GM18867 (cell line): ENCODE measurements around the gene IRF2BP1.
"Not testable (repeated sequence)": the region's sequence is repeated elsewhere in the genome, so short reads cannot be mapped to it uniquely, and the experiment has no call there.

Experiments used
- ATAC-seq: cut with Tn5 transposase; IDR thresholded peaks from one replicate; pipeline ENCODE4 v1.9.1; 2021; ENCODE audit warnings: mild to moderate bottlenecking, moderate library complexity; ENCODE audit not compliant: unreplicated experiment

IRF2BP1 gene

DNA sequence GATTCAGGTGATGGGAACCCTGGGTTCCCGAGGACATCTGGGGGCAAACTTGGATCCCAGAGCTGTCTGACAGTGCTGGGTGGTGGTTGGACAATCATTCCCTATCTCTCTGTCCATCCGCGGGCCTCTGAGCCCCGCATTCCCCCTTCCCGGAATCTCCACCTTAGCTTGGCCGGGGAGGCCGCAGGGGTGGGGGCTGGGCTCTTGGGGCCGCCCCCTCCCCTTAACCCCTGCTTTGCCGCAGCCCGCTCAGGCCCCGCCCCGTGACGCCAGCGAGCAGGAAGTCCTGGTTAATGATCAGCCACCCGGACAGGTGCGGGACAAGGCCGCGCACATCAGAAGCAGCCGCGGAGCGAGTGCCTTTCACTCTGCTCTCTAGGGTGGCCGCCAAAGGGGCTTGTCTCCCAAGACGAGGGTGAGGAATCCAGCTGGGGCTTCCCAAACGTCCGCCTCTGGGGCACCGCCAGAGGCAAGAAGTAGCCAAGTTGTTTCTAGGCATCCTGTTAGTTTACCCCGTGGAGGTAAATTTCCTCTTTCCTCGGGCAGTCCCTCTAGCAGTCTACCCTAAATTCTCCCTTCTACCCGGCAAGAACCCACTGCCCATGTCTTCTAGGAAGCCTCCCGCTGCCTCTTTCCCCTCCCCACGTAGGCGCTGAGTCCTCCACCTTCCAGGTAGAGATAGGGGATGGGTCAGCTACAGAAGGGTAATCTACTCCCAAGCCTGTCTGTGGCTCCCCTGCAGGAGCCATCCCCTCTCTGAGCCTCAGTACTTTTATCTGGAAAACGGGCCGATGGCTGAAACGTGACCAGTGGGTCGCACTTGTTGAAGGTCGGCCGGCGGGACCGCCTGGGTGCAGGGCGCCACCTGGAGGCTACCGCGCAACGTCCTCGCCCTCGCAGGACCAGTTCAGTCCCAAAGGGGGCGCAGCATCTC is 3.0 kb downstream of the IRF2BP1 start:
- no peak for ATAC-seq

DNA sequence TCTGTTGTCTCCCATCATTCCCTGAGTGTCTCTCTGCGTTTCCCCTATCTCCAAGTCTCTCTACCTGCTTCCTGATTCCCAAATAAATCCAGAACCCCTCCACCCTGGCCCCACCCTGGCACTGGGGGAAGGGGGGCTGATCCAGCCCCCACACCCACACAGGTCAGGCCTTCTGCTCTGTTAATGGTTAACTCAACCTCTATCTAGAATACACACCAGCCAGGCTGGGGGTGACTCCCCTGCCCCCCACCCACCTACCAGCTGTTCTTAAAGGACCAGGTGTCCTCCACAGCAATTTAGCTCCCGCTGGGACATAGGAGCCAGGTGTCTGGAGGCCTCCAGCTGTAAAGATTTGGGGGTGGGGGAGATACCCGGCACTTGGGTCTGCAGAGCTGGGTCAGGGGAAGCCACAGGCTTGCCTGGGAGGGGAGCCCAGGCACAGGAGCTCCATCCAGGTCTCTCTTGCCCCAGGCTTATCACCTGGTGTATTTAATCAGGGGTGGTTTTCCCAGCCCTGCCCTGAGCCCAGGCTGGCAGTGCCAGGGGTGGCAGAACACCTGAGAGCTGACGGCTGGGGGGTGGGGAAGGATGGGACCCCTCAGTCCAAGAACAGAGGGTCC is 3.9 kb downstream of the IRF2BP1 start:
- no peak for ATAC-seq

DNA sequence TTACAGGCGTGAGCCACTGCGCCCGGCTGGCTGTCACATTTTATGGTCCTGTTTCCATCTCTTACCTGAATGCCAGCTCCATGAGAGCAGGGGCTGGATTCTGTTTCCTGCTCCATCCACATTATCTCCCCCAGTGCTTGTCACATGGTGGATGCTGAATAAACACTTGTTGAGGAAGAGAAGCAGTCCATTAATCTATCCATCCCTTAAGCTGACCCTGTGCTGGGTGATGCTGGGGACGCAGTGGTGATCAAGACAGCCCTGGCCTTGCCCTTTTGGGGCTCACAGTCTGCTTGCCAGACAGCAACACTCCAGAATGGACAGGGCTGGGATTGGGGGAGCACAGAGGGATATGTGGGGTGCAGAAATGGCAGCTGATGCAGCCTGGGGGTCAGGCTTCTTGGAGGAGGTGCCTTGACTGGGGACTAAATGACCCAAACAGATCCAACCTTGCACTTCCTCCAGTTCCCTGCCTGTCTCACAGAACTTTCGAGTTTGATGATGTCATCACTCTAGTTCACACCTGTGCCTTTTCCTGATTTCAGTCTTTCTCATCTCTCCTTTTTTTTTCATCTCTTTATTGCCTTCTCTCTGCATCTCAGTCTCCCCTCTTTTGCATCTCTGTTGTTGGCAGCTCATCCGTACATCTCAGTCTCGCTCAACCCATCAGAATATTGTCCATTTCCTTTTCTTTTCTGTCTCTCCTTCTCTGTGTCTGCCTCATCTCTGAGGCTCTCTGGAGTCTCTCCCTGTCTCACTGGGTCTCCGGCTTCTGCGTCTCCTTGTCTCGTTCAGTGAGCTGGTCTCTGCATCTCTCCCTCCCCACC is 4.6 kb downstream of the IRF2BP1 start:
- no peak for ATAC-seq

DNA sequence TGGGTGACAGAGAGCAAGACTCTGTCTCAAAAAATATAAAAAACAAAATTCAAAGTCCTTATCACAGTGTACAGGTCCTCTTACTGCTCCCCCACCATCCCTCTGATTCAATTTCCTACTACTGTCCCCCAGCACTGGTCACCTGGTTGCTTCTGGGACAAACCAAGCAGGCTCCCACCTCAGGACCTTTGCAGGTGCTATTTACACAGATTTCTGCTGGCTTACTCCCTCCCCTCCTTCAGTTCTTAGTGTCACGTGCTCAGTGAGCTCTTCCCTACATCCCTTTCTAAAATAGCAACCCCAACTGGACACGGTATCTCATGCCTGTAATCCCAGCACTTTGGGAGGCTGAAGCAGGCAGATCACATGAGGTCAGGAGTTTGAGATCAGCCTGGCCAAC is 6.0 kb downstream of the IRF2BP1 start:
- no peak for ATAC-seq

DNA sequence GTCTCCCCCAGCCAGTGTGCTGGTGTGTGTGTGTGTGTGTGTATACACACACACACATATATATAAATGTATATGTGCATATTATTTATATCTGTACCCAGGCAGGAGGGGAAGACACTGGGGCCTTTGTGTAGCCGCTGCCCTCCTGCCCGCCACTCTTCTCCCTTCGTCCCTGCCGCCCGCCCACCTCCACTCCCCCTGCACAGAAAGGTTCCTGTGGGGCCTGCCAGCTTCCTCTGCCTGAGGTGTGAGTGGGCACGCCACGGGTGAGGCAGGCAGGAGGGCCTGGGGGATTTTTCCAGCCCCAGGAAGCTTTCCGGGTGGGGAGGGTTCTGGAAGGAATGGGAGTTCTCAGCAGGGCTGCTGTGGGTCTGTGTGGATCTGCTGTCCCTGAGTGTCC is 6.9 kb downstream of the IRF2BP1 start:
- no peak for ATAC-seq

DNA sequence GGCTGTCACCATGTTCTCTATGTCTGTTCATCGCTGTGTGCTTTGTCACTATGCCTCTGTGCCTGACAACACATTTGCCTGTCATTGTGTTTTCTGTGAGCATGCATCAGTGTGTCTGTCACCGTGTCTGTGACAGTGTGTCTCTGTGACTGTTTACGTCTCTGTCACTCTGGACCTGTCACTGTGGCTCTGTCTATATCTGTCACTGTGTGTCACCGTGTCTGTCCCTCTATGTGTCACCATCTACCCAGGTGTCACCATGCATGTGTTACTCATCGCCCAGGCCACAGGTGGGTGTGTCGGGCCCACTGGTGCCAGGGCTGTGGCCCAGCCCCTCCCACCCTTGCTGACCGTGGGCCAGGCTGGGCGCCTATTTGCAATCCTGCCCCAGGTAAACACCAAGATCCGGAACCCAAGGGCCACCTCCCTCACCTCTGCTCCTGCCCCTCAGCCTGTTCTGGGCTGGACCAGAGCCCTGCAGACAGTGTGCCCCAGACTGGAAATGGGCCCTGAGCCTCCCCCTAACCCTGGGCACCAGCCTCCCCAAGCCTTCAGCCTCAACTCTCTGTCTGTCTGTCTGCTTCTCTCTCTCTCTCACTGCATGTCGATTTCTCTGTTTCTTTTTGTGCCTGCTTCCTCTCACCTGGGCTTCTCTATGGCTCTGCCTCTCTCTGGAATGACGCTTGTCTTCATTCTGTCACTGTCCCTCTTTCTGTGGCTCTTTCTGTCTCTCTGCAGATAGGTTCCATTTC is 7.7 kb downstream of the IRF2BP1 start:
- ATAC-seq = no peak

- no peak for ATAC-seq
Observed at GRCh38 chr19:45876411-45877197, 9.3 kb downstream of the IRF2BP1 start.

DNA sequence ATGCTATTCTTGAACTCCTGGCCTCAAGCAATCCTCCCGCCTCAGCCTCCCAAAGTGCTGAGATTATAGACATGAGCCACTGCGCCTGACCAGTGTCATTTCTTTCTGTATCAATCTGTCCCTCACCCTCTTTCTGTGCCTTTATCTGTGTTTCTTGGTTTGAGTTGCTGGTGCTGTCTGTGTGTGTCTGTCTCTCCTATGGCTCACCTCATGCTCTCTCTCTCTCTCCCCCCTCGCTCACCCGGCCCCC is 9.9 kb downstream of the IRF2BP1 start:
- ATAC-seq = no peak

GRCh38 chr19:45874620-45874966 is 11.3 kb downstream of the IRF2BP1 start:
- no peak for ATAC-seq

DNA sequence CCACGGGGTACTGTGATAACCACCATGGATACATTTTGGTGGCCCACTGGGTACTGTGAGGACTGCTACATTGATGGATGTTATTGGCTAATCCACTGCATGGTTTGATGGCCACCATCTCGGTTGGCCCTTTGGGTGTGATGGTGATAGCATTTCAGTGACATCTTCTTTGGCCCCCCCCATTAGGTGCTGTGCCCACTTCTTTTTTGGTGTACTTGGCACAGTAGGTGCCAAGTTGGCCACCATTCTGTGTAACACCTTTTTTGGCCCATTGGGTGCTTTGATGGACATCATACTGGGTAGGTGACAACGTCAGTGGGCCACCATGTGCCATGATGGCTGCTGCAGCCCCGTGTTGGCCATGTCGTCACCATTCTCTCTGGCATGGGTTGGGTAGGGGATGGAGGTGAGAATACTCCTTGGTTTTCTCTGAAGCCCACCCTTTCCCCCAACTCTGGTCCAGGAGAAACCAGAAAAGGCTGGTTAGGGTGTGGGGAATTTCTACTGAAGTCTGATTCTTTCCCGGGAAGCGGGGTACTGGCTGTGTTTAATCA is 12.6 kb downstream of the IRF2BP1 start:
- ATAC-seq = no peak

DNA sequence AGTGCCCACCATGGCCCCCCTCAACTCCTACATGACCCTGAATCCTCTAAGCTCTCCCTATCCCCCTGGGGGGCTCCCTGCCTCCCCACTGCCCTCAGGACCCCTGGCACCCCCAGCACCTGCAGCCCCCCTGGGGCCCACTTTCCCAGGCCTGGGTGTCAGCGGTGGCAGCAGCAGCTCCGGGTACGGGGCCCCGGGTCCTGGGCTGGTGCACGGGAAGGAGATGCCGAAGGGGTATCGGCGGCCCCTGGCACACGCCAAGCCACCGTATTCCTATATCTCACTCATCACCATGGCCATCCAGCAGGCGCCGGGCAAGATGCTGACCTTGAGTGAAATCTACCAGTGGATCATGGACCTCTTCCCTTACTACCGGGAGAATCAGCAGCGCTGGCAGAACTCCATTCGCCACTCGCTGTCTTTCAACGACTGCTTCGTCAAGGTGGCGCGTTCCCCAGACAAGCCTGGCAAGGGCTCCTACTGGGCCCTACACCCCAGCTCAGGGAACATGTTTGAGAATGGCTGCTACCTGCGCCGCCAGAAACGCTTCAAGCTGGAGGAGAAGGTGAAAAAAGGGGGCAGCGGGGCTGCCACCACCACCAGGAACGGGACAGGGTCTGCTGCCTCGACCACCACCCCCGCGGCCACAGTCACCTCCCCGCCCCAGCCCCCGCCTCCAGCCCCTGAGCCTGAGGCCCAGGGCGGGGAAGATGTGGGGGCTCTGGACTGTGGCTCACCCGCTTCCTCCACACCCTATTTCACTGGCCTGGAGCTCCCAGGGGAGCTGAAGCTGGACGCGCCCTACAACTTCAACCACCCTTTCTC is 13.6 kb downstream of the IRF2BP1 start:
- ATAC-seq = no peak

- ATAC-seq = no peak
Observed at GRCh38 chr19:45870798-45871197, 15.1 kb downstream of the IRF2BP1 start.

DNA sequence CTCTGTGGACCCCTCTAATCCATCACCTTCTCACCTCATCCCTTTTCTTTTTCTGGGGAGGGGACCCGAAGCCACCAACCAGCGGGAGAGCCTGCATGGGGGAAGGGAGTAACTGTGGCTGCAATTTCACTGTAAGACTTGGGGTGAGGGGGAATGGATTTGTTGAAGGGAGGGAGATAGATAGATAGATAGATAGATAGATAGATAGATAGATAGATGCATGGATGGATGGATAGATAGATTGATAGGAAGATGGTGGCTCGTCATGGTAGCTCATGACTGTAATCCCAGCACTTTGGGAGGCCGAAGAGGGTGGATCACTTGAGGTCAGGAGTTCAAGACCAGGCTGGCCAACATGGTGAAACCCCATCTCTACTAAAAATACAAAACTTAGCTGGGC is 18.7 kb downstream of the IRF2BP1 start:
- not testable (repeated sequence) for ATAC-seq

GRCh38 chr19:45866400-45867176 is 19.4 kb downstream of the IRF2BP1 start:
- ATAC-seq = no peak

DNA sequence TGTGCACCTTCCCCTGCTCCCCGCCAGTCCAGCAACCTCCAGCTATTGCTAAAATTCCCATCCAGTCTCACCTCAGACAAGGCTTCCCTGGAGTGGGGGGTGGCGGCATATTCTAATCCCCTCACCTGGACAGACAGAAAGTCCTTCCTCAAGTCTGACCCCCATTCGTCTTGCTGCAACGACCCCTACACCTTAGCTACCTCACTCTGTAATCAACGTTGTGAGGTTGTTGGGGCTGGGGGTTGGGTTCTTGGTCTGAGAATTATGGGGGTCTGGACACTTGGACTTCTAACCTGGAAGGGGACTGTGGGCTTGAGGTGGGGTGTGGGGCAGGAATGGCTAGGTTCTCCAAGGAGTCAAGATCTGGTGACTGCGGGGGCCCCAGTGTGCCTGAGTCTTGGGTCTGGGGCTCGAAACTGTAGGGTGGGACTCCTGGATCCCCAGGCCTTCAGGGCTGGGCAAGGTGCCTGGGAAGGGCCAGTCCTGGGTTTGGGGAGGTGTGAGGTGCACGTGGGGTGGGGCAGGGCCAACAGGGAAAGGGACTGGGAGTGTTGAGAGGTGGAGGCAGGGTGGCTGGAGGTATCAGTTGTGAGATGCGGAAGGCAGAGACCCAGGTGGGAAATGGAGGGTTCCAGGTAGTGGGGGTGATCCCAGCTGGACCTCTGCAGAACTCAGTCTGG is 20.5 kb downstream of the IRF2BP1 start:
- no peak for ATAC-seq

DNA sequence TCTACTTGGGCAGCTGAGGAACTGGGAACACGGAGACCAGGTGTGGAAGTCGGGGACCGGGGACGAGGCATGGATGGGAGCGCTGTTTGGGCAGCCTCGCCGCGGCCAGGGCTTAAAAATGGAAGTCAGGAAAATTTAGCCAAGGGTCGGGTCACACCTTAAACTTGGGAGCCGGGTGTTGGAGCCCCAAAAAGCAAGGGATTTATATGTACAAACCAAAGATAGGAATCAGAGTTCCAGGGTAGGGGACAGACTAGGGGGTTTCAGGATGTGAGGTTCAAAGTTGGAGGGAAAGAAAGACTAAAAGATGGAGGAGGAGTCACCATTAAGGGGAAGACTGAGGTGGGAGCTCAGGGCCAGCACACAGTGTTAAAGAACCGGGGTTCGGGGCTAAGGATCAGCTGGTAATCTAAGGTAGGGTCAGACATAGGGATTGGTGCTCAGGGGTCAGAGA is 21.3 kb downstream of the IRF2BP1 start:
- ATAC-seq = no peak

GRCh38 chr19:45863840-45864628 is 21.9 kb downstream of the IRF2BP1 start, which contains the start of gene FOXA3:
Gene FOXA3, plus strand, starts transcription at chr19:45864326. Its CDS starts 131 bp downstream, at chr19:45864457.
- no peak for ATAC-seq
